BE2C (cell line): Measurements from ENCODE around the gene MPC2.

Source experiments
- DNase-seq: peaks from one replicate; pipeline ENCODE4 v3.0.0-alpha.2; 2020
- H3K27me3 ChIP-seq: fragments of 250-450 bp; sonication (Bioruptor Pico); 2 replicates; pipeline ENCODE4 v1.5.1; 2020; ENCODE audit warnings: mild to moderate bottlenecking
- H3K36me3 ChIP-seq: fragments of 250-450 bp; sonication (Bioruptor Pico); 2 replicates; pipeline ENCODE4 v1.5.1; 2020; ENCODE audit warnings: mild to moderate bottlenecking
- H3K4me1 ChIP-seq: fragments of 250-450 bp; sonication (Bioruptor Pico); 2 replicates; pipeline ENCODE4 v1.5.1; 2020
- H3K4me3 ChIP-seq: 2 replicates; pipeline ENCODE4 v1.5.1; 2011; ENCODE audit warnings: low read depth, low read length
- H3K9me3 ChIP-seq: fragments of 250-450 bp; sonication (Bioruptor Pico); 2 replicates; pipeline ENCODE4 v1.5.1; 2020
- CTCF ChIP-seq: IDR thresholded peaks from 2 replicates; pipeline ENCODE4 v1.5.1; 2012; ENCODE audit warnings: mild to moderate bottlenecking, low read depth, low read length

The MPC2 gene

GRCh38 chr1:167937709-167938010 lies 788 bp upstream of the MPC2 start:
- no peak for TF ChIP-seq CTCF
- no peaks in the 10 kb centered on the region for H3K27me3 ChIP-seq
- no peaks in the 10 kb centered on the region for H3K9me3 ChIP-seq

GRCh38 chr1:167936068-167936929 lies 573 bp downstream of the MPC2 start, which contains the start of gene DCAF6:
DCAF6 (plus strand) TSS chr1:167936683; CDS start chr1:167936912, 229 bp downstream.
- Histone ChIP-seq H3K9me3 (no peaks in the 10 kb centered on the region), H3K4me3 (peak within 1 kb of the TSS; percentile 93), H3K4me1 (peaks cover 3% of the 10 kb centered on the region; the same call in 1 of the 2 replicates), H3K27me3 (no peaks in the 10 kb centered on the region), H3K36me3 (no peaks in the 10 kb centered on the region)
- TF ChIP-seq CTCF, result no peak
- peak; percentile 98 for DNase-seq

More at GRCh38 chr1:167937709-167938010, 788 bp upstream of the MPC2 start:
- no peak for DNase-seq
- peak overlapping the region; percentile 93 for H3K4me3 ChIP-seq
- H3K36me3 ChIP-seq, result no peaks in the 10 kb centered on the region
- H3K4me1 ChIP-seq, result peaks cover 3% of the 10 kb centered on the region; the same call in 1 of the 2 replicates

- DNase-seq, result peak; percentile 20
- H3K9me3 ChIP-seq, result no peaks in the 10 kb centered on the region
These were observed 1.4 kb downstream of the MPC2 start for GRCh38 chr1:167935216-167936067.

GRCh38 chr1:167934426-167935215 lies 2.3 kb downstream of the MPC2 start:
- Histone ChIP-seq H3K9me3 (no peaks in the 10 kb centered on the region), H3K36me3 (no peaks in the 10 kb centered on the region), H3K27me3 (no peaks in the 10 kb centered on the region), H3K4me3 (peak overlapping the region; percentile 93), H3K4me1 (peaks cover 3% of the 10 kb centered on the region; the same call in 1 of the 2 replicates)
- no peak for DNase-seq
- no peak for TF ChIP-seq CTCF

More at GRCh38 chr1:167935216-167936067, 1.4 kb downstream of the MPC2 start:
- H3K27me3 ChIP-seq, result no peaks in the 10 kb centered on the region
- peak overlapping the region; percentile 93 for H3K4me3 ChIP-seq
- H3K36me3 ChIP-seq, result no peaks in the 10 kb centered on the region
- peaks cover 3% of the 10 kb centered on the region; the same call in 1 of the 2 replicates for H3K4me1 ChIP-seq
- no peak for TF ChIP-seq CTCF

GRCh38 chr1:167933788-167934187 lies 3.1 kb downstream of the MPC2 start:
- H3K9me3 ChIP-seq, result no peaks in the 10 kb centered on the region
- peak overlapping the region; percentile 93 for H3K4me3 ChIP-seq
- H3K36me3 ChIP-seq, result no peaks in the 10 kb centered on the region
- no peak for TF ChIP-seq CTCF
- H3K4me1 ChIP-seq, result peaks cover 3% of the 10 kb centered on the region; the same call in 1 of the 2 replicates
- DNase-seq, result no peak
- H3K27me3 ChIP-seq, result no peaks in the 10 kb centered on the region
